HG03460 (cell line): ENCODE measurements around the gene SRI.

ENCODE experiments used
- ATAC-seq: cut with Tn5 transposase; IDR thresholded peaks from one replicate; pipeline ENCODE4 v1.9.1; 2021; ENCODE audit not compliant: unreplicated experiment

Gene SRI

GRCh38 chr7:88226201-88226600, 6.4 kb upstream of the SRI start:
- ATAC-seq, result no peak

- no peak for ATAC-seq
Measured at GRCh38 chr7:88224601-88225275, 4.9 kb upstream of the SRI start.

GRCh38 chr7:88223265-88223664, 3.4 kb upstream of the SRI start:
- no peak for ATAC-seq

GRCh38 chr7:88218836-88219605, 817 bp downstream of the SRI start:
- ATAC-seq, result peak; percentile 36

GRCh38 chr7:88218429-88218745, 1.5 kb downstream of the SRI start:
- no peak for ATAC-seq

GRCh38 chr7:88217675-88218428, 2.0 kb downstream of the SRI start:
- peak; percentile 74 for ATAC-seq

GRCh38 chr7:88216276-88216675, 3.6 kb downstream of the SRI start:
- ATAC-seq, result no peak

GRCh38 chr7:88215295-88215694, 4.5 kb downstream of the SRI start:
- no peak for ATAC-seq

GRCh38 chr7:88214456-88214855, 5.4 kb downstream of the SRI start:
- ATAC-seq, result no peak

GRCh38 chr7:88212918-88213317, 6.9 kb downstream of the SRI start:
- ATAC-seq, result no peak

GRCh38 chr7:88208521-88208920, 11.3 kb downstream of the SRI start:
- ATAC-seq, result no peak

GRCh38 chr7:88206254-88206653, 13.6 kb downstream of the SRI start:
- ATAC-seq, result no peak

- no peak for ATAC-seq
Measured at GRCh38 chr7:88205179-88205578, 14.7 kb downstream of the SRI start.

GRCh38 chr7:88204525-88205110, 15.2 kb downstream of the SRI start:
- no peak for ATAC-seq

GRCh38 chr7:88203401-88203800, 16.4 kb downstream of the SRI start:
- ATAC-seq, result no peak

- no peak for ATAC-seq
Measured at GRCh38 chr7:88202799-88203198, 17.0 kb downstream of the SRI start.

GRCh38 chr7:88202278-88202677, 17.6 kb downstream of the SRI start:
- no peak for ATAC-seq

GRCh38 chr7:88201305-88201704, 18.5 kb downstream of the SRI start:
- no peak for ATAC-seq

GRCh38 chr7:88200789-88201188, 19.0 kb downstream of the SRI start:
- ATAC-seq, result no peak

- ATAC-seq, result no peak
Measured at GRCh38 chr7:88200261-88200660, 19.6 kb downstream of the SRI start.

- ATAC-seq, result no peak
Measured at GRCh38 chr7:88191911-88192310, 27.9 kb downstream of the SRI start.

- ATAC-seq, result no peak
Measured at GRCh38 chr7:88185650-88186049, 34.2 kb downstream of the SRI start.
